HG02798 (cell line): Measurements from ENCODE around the gene MYL12A.
"Not testable (repeated sequence)": the region's sequence is repeated elsewhere in the genome, so short reads cannot be mapped to it uniquely, and the experiment has no call there.

Source experiments
- ATAC-seq: cut with Tn5 transposase; IDR thresholded peaks from one replicate; pipeline ENCODE4 v1.9.1; 2021; ENCODE audit warnings: mild to moderate bottlenecking; ENCODE audit not compliant: unreplicated experiment, poor library complexity

MYL12A gene

GRCh38 chr18:3251963-3252277, 4.3 kb downstream of the MYL12A start:
- ATAC-seq = no peak

GRCh38 chr18:3252843-3253242, 5.2 kb downstream of the MYL12A start:
- no peak for ATAC-seq

- ATAC-seq = no peak
Measured at GRCh38 chr18:3254725-3255124, 7.1 kb downstream of the MYL12A start.

GRCh38 chr18:3255611-3256165, 8.1 kb downstream of the MYL12A start:
- no peak for ATAC-seq

GRCh38 chr18:3256693-3257626, 9.4 kb downstream of the MYL12A start:
- ATAC-seq = no peak

GRCh38 chr18:3257627-3258120, 10.1 kb downstream of the MYL12A start:
- ATAC-seq = no peak

- ATAC-seq = no peak
Measured at GRCh38 chr18:3260995-3261372, 13.4 kb downstream of the MYL12A start.

GRCh38 chr18:3261373-3262233, 14.0 kb downstream of the MYL12A start, which contains the start of gene MYL12B:
MYL12B (plus strand) TSS chr18:3262133; CDS start chr18:3272899, 10,766 bp downstream.
- ATAC-seq = peak; percentile 89

GRCh38 chr18:3262234-3263131, 14.9 kb downstream of the MYL12A start:
- peak; percentile 42 for ATAC-seq

GRCh38 chr18:3263132-3263700, 15.6 kb downstream of the MYL12A start:
- no peak for ATAC-seq

GRCh38 chr18:3264362-3264761, 16.8 kb downstream of the MYL12A start:
- ATAC-seq = no peak

- no peak for ATAC-seq
Measured at GRCh38 chr18:3265564-3266033, 18.0 kb downstream of the MYL12A start.

- no peak for ATAC-seq
Measured at GRCh38 chr18:3266062-3266608, 18.5 kb downstream of the MYL12A start.

- no peak for ATAC-seq
Measured at GRCh38 chr18:3268306-3268705, 20.7 kb downstream of the MYL12A start.

- ATAC-seq = no peak
Measured at GRCh38 chr18:3269241-3269913, 21.8 kb downstream of the MYL12A start.

- ATAC-seq = no peak
Measured at GRCh38 chr18:3269914-3270299, 22.3 kb downstream of the MYL12A start.

- ATAC-seq = no peak
Measured at GRCh38 chr18:3273042-3273441, 25.4 kb downstream of the MYL12A start.

- not testable (repeated sequence) for ATAC-seq
Measured at GRCh38 chr18:3277643-3278213, 30.1 kb downstream of the MYL12A start.
